Stimulated activated naive CD4-positive, alpha-beta T cell (primary cell): ENCODE results near the gene TTC9.
"Not testable (repeated sequence)": the region's sequence is repeated elsewhere in the genome, so short reads cannot be mapped to it uniquely, and the experiment has no call there.

Experiments
- DNase-seq, 6 experiments: peaks; one replicate each; lab custom pipeline; 2025; lab: John Stamatoyannopoulos, UW

Gene TTC9

DNA sequence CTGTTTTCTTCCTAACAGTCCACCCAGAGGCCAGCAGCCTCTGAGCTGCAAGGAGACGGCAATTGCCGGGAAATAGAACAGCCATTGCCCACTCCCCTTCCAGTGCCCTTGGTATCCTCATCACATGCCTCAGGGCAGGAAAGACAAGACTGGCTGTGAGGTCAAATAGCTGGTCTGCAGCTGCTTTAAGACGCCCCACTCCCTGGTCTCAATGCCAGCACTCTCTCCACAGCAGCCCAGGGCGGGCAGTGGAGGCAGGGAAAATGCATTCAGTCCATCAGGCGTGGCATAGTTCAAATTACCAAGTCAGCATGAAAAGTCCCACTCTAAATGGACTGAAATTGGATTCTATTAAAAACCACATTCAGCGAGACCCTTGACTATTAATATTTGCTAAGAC, 35.6 kb downstream of the TTC9 start:
- no peak for DNase-seq

DNA sequence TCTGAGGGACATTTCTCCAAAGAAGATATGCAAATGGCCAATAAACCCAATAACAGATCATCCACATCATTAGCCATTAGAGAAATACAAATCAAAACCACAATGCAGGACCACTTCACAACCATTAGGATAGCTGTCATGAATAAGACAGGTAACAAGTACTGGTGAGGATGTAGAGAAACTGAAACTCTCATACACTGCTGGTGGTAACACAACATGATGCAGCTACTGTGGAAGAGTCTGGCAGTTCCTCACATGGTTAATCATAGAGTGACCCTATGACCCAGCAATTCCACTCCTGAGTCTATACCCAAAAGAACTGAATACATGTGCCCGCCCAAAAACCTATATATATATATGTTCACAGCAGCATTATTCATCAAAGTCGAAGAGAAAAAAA, 39.0 kb downstream of the TTC9 start:
- DNase-seq = no peak

DNA sequence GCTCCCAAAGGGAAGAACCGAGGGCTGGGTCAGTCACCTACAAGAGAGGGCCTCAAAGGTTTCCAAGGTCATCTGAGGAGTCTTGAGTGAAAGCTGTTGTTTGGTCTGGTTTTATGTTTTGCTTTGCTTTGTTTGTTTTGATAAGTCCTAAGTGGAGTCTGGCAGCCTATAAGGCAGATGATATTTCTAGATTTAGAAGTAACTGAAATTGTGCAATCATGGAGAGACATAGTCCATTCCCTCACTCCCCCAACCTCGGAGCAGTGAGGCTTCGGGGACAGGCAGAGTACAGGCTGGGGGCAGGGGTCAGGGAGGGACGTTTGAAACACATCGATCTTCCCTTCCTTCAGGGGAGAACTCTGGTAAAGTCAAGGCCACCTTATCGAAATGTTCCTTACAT, 42.3 kb downstream of the TTC9 start:
- DNase-seq = no peak

DNA sequence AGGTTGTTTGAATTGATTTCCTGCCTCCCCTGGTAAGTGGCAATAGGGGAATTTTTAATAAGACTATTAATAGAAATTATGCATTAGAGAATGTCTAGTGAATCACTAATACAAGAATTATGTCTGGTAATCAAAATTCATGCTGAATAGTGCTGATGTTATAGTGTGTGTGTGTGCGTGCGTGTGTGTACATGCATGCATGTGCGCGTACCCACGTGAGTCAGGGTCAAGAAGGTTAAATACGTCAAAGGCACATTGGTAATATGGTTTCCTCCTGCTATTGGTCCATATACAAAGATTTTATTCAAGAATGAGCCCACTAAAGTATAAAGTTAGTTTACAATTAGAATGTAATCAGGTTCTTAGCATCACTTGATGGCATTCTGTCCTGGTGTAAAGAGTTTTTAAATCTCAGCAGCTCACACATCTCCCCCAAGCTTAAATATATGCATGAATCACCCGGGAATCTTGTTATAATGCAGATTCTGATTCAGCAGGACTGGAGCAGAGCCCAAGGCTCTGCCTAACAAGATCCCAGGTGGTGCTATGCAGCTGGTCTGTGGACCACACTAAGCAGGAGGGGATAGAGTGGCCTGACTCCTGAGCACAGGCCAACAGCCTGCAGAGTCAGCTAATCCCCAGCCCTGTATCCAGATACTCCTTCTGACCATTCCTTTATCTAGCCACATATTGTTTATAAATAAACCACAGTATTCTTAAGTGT, 43.9 kb downstream of the TTC9 start:
- DNase-seq = no peak

DNA sequence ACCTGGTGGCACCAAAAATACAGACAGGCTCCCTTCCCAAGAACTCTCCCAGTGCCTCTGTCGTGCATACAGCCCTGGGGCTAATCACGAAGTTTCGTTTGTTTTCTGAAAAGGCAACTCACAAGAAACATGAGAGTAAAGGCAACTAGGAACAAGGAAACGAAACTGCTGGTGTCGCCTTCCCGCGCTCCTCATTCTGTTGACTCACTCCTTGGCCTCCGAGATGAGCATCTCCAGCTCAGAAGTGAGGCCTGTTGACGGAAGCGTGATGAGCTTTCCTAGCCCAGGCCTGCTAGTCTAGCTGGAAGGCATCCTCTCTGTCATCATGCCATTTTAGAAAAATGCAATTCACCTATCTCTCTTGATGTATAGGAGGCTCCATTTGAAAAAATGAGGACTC, 50.5 kb downstream of the TTC9 start:
- no peak for DNase-seq

DNA sequence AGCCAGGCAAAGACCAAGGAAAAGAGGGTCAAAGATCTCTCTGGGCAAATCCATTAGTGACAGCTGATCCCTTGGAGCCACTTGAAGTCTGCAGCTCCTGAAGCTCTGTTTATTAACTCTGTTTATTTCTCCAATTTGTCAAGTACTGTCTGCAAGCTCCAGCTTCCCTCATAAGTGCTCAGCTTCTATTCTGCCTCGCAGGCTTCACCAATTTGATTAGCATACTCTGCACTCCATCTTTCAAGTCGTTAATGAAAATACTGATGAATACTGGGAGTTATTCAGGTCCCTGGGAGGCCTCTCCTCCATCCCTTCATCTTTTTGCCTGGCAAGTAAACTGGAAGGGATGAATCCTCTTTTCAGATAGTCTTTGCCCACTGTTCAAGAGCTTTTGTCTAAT, 54.3 kb downstream of the TTC9 start:
- no peak for DNase-seq

DNA sequence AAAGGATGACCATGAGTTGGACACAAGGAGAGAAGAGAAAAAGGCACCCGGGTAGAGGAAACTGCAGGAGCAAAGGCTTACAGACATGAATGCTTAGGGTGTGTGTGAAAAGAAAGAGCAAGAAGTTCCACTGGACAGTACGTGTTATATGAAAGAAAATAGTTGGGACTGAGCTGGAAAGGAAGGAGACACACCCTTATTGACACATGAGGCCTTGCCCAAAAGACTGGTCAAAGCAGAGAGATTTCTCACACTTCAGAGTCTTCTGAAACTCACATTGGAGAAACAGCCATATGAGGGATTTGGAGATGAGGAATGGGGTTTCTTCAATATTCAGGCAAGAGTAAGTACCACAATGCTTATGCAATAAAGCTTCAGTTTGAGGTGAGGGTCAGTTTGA, 56.0 kb downstream of the TTC9 start:
- DNase-seq = no peak

DNA sequence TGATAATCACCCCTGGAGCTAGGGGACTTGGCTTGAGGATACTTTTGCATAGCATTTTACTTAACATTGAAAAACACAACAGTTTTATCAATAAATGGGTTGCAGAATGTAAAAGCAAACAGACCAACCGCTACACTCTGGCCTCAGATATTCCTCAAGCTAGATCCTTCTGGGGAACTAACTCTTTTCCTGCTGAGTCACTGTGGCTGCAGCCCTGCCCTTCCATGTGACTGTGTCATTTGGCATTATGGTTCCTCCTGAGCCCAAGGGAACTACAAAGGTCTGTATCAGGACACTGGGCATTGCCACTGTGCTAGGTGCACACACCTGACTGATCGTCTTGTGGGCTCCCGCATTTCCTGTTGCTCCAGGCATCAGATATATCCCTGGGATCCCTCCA, 56.6 kb downstream of the TTC9 start:
- no peak for DNase-seq

DNA sequence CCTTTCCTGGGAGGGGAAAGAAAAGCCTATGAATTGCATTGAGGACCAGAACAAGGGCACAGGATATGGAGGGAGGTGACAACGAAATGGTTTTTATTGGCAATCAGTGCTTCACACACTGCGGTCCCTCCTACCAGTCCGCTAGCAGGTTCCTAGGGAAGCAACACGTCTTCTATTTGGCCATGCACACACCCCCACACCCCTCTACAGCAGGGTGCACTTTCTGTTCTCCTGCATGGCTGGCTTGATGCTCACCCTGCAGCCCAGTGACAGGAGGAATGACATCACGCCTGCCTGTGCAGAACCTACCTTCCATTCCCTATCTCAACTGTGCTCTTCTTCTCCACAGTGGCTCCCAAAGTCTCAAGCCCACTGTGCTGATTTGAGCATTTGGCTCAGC, 57.9 kb downstream of the TTC9 start:
- no peak for DNase-seq

DNA sequence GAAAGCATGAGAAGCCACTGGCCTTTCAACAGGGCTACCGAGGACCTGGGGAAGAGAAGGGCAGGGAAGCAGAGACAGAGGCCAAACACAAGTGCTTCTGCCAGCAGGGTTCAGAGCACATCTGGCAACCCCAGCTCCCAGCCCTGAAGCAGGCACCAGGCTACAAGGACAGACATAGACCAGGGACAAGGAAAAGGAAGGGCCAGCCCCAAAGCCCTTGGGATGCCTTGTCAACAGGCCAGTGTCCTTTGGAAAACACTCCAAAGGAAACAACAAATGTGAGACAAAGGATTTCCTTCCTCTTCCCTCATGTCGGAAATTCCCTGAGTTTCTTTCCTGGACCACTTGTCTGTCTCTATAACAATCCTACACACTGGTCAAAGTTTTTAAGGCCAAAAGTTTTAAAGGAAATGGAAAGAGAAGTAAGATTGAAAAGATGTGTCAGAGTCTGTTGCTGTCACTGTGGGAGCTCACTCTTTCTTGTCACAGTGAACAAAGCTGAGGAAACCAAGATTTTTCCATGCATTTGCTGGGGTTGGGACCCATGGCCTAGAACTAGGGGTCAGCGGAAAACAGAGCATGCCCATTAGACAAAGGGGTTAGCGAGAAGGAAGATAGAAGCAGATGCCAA, 59.4 kb downstream of the TTC9 start:
- no peak for DNase-seq

DNA sequence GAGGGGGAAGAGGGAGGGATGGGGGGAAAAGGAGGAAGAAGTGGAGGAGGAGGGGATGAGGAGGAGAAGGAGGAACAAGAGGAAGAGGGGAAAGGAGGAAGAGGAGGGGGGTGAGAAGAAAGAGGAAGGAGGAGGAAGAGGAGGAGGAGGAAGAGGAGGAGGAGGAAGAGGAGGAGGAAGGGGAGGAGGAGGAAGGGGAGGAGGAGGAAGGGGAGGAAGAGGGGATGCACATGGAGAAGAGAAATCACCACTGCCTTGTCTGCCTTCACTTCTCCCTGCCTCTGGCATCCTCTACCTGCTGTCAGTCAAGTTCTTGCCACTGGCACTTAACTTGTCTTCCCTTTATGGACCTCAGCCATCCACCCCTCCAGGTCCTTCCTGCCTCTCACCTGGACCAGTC, 59.9 kb downstream of the TTC9 start:
- DNase-seq = no peak

DNA sequence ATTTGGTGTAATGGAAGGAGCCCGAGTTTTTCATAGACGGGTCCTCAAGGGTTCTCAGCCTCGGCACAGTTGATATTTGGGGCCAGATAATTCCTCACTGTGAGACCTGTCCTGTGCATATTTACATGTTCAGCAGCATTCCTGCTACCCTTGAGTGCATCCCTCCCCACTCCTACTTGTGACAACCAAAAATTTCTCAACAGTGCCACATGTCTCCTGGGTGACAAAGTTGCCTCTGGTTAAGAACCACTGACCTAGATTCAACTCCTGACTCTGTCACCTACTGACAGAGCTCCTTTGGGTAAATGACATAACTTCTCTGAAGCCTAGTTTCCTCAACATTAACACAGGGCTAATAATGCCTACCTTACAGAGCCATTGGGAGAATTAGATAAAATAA, 60.4 kb downstream of the TTC9 start:
- no peak for DNase-seq

DNA sequence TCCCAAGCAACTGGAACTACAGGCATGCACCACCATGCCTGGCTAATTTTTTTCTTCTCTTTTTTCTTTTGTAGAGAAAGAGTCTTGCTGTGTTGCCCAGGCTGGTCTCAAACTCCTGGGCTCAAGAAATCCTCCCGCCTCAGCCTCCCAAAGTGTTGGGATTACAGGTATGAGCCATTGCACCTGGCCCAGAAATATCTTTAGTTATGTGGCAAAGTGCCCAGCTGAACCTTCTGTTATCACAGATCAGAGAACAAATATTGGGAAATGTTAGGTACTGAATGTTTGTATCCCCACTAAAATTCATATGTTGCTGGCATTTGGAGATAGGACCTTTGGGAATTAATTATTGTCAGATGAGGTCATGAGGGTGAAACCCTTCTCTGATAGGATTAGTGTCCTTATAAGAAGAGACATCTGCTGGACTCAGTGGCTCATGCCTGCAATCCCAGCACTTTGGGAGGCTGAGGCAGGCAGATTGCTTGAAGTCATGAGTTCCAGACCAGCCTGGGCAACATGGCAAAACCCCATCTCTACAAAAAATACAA, 62.0 kb downstream of the TTC9 start:
- DNase-seq = not testable (repeated sequence)

DNA sequence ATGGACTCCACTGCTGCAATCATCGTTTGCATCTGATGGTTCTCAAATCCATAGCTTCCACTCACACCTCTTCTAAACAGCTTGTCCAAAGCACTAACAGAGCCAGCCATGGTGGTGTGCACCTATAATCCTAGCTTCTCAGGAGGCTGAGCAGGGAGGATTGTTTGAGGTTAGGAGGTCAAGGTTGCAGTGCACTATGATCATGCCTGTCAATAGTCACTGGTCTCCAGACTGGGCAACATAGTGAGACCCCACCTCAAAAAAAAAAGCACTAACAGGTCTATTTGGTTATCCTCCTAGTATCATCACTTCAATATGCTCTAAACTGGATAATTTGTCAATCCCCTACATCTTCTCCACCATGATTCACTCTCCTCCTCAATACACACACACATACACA, 63.2 kb downstream of the TTC9 start:
- DNase-seq = no peak

DNA sequence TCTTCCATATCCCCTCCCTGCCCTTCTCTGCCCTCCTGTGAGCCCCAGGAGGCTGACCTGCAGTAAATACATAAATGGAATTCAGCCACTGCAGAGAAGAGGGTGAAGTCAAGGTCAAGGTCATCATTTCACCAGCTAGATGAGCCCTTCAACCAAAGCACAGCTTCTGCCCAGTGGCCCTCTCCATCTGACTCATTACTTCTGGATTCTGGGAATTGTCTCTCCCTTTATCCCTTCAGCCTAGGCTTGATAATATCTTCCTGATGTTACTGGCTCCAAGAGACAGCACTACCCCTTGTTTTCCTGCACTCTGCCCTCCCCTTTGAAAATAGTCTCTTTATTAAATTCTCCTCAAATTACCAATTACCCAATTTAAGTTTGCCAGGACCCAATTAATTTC, 64.5 kb downstream of the TTC9 start:
- DNase-seq = no peak

DNA sequence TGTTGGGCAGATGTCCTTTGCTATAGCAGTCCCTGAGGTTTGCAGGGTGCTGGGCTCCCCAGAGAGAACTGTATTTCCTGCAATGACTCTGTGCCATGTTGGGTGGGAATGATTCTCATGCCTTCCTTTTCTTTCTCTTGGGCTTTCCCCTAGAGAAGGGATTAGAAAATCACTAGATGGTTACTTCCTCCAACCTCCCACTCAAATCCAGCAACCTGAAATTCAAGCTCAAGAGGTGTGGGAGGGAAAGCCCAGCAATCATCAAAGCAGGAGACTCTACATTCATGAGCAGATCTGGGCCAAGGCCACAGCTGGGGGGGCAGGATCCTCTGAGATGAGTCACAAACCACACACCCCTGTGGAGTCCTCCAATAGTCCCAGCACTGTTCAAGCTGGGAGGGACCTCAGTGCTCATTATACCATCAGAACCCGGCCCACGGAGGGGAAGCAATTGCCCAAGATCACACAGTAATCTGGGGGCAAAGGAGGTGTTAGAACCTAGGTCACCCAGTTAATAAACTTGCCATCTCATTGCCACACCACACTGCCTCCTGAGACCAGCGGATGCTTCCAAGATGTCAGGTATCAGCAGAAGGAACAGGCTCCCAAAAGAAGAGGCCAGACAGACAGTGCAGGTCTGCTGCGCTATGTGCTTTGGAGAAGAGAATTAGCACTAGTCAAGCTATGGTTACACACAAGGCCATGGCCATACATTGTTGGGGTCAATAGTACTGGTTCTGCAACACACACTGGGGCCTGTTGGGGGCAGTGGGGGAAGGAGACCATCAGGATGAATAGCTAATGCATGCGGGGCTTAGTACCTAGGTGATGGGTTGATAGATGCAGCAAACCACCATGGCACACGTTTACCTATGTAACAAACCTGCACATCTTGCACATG, 65.7 kb downstream of the TTC9 start:
- no peak for DNase-seq

DNA sequence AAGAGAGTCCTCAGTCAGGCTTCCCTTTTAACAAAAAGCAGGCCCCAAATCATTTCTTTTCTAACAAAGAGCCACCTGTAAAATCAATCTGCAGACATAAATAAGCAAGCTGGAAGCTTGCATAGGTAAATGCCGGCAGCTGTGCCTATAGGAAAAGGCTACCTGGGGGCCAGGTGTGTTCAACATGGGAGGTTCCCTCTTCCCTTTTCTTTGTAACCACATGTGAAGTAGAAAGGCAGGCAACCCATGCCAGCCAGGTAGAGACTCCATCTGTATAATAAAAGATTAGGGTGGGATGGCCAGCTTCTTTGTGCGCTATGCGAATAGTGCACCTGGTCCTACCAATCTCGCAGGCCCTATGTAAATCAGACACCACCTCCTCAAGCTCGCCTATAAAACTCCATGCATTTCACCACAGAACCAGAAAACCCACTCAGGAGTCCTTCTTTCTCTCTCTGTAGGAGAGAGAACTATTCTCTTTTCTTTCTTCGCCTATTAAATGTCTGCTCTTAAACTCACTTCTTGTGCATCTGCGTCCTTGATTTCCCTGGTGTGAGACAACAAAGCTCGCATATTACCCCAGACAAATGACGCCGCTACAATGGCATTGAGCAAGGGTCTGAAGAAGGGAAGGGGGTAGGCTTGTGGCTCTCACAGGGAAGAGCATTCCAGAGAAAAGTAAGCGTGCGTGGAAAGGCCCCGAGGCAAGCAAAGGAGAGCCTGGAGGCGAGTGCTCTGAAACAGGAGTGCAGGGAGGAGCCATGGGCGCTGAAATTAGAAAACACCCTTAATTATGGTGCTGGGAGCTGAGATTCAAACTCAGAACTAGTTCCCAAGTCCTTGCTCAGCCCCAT, 67.2 kb downstream of the TTC9 start:
- DNase-seq = no peak

DNA sequence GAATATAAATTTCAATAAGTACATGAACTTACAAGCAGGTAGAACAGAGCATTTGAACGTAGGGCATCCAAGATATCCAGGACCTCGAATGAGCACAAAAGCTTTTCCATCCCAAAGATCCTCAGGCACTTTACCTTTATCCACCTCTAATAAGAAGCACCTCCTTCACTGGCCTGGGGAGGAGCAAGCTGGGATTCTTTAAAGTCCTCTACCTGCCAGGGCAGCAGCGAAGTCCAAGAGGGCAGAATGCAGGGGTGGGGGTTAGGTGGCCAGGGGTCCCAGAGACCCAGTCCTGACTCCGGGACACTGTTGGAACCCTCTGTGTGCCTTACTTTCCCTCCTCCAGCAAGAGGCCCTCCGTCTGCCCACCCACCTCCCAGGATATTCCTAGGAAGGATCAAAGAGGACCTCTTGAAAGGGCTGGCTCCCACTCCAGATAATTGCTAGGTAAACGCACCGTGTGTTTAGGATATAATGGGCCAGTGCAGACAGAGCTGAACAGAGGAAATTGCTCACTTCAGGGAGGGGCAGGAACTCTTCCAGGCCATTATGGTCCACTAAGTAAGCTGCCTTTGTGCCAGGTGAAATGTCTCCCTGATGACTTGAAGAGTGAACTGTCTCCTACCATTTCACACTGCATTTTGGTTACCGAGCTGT, 68.1 kb downstream of the TTC9 start:
- DNase-seq = no peak

DNA sequence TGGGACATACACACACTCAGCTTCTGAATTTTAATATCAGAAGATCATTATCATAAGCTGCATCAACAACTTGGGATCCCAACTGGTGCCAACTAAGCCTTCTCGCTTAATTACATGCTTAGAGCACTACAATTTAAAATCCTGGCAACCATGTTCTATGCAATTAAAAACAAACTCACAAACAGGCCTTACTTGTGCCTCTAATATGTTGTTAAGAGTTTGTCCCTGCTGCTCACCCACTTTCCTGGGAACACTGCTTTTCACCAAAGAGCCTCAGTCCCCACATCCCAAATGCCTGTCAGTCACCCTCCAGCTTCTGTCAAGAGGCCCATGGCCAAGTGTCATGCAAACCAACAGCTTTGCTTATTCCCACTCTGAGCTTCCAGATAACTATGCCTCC, 69.7 kb downstream of the TTC9 start:
- no peak for DNase-seq

DNA sequence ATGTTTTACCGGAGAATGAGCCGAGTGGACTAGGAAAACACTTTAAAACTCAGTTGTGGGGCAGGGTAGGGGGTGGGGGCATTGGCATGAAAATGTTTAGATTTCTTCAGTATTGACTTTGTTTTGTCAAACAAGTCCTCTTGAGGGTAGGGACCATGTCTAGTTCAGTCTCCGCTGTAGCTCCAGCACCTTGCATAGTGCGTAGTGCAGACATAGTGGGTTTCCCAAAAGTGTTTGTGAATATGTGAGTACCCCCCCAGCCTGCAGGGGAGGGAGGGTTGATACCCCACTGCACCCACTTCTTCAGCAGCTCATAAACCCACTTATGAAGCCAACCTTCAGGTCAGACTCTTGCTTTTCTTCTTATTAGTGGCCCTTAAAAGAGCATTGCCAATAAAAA, 71.4 kb downstream of the TTC9 start:
- DNase-seq = no peak

DNA sequence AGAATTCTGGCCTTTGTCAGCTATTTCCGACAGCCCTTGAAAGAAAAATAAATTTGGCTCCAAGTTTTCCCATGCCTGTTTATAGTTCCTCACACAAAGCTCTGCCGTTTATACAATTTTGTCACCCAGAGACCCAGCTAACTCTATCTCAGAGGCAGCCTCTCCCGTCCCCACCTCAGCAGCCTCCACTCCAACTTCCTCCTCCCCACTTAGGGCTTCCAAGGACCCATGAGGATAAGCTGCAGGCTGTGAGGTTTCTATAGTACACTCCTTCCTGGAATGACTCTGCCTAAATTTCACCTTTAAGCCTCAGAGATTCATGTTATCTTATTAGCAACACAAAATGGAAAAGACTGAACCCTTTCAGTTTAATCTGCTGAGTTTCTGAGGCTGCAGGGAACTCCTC, 71.8 kb downstream of the TTC9 start:
- DNase-seq = no peak
